ENCODE data around the gene GRAP. TPM values are rescaled to one million over a fixed set of nuclear protein-coding genes. Genes with fewer than 3 reads are reported as not detected.
A peak's percentile ranks its signal among the peaks of the same experiment; 100 is the strongest.

Gene GRAP
- total and polyA plus RNA-seq, 2 experiments from 2014 or later, result 0.24 TPM; not detected in 1

- Histone ChIP-seq H3K4me1 (ENCODE audit: insufficient read depth) (no peaks in the 10 kb centered on the region), H2AFZ (no peak overlapping the region), H3K4me3 (no peak overlapping the region), H3K4me2 (no peak overlapping the region), H3K27ac (ENCODE audit: low read depth) (no peak overlapping the region), H3K79me2 (replicated peaks; ENCODE audit: insufficient read depth) (no peaks in the 10 kb centered on the region), H3K27me3 (ENCODE audit: insufficient read depth) (no peaks in the 10 kb centered on the region), H3F3A (replicated peaks; ENCODE audit: low read depth) (no peaks in the 10 kb centered on the region), H3K9me2 (ENCODE audit: insufficient read depth) (no peaks in the 10 kb centered on the region), H4K20me1 (replicated peaks; ENCODE audit: insufficient read depth) (peaks cover 3% of the 10 kb centered on the region; the same call in 1 of the 2 replicates), H3K36me3 (ENCODE audit: insufficient read depth) (no peaks in the 10 kb centered on the region)
- peaks cover 20% of the 10 kb centered on the region for H3K27me3 Mint-ChIP-seq (ENCODE audit: insufficient read depth, low read depth, poor library complexity)
- DNase-seq (ENCODE audit: low spot score) (no peak), ATAC-seq (no peak)
- H3K4me1 Mint-ChIP-seq, result 0 out of 3 replicates have a peak, but pooled peaks cover 2% of the 10 kb centered on the region
- H3K4me3 Mint-ChIP-seq, result no peak overlapping the region
- H3K27ac Mint-ChIP-seq, result peak overlapping the region; percentile 70; the same call in 1 of the 2 replicates
- TF ChIP-seq ZNF331 (CRISPR knock-in tag; IDR thresholded peaks at IDR 0.05; ENCODE audit: low read depth) (no peak), NANOG (IDR thresholded peaks at IDR 0.05; ENCODE audit: borderline replicate concordance) (no peak), EZH2phosphoT487 (IDR thresholded peaks at IDR 0.05; ENCODE audit: unreplicated experiment) (no peak), STAT1 (IDR thresholded peaks at IDR 0.05; ENCODE audit: unreplicated experiment) (no peak), ZNF462 (CRISPR knock-in tag; IDR thresholded peaks at IDR 0.05) (no peak), EZH2 (IDR thresholded peaks at IDR 0.05; ENCODE audit: low read depth, unreplicated experiment) (no peak), CTCF (conservative IDR thresholded peaks at IDR 0.05; ENCODE audit: low read depth in 2 of 2) (no peak), JUNB (IDR thresholded peaks at IDR 0.05; ENCODE audit: unreplicated experiment) (no peak), ZNF114 (CRISPR knock-in tag; IDR thresholded peaks at IDR 0.05) (no peak), CREB1 (CRISPR knock-in tag; IDR thresholded peaks at IDR 0.05; ENCODE audit: low read depth) (no peak), REST (IDR thresholded peaks at IDR 0.05; ENCODE audit: unreplicated experiment) (no peak), POLR2AphosphoS5 (IDR thresholded peaks at IDR 0.05; ENCODE audit: low read depth) (no peak), ETS1 (IDR thresholded peaks at IDR 0.05) (no peak)
- no peaks in the 10 kb centered on the region for H3K9me3 Mint-ChIP-seq
- H3K36me3 Mint-ChIP-seq (ENCODE audit: low read depth), result peaks cover 36% of the 10 kb centered on the region
Measured at GRCh38 chr17:18981335-18981641, 65.5 kb downstream of the GRAP start.

Measured in GM23338 (cell line).